ENCODE measurements around the gene RRM1. TPM values are rescaled to one million over a fixed set of nuclear protein-coding genes. Genes with fewer than 3 reads are reported as not detected.

RRM1 gene
- total RNA-seq, 1 donor from 2014 or later = 28.0 TPM

DNA sequence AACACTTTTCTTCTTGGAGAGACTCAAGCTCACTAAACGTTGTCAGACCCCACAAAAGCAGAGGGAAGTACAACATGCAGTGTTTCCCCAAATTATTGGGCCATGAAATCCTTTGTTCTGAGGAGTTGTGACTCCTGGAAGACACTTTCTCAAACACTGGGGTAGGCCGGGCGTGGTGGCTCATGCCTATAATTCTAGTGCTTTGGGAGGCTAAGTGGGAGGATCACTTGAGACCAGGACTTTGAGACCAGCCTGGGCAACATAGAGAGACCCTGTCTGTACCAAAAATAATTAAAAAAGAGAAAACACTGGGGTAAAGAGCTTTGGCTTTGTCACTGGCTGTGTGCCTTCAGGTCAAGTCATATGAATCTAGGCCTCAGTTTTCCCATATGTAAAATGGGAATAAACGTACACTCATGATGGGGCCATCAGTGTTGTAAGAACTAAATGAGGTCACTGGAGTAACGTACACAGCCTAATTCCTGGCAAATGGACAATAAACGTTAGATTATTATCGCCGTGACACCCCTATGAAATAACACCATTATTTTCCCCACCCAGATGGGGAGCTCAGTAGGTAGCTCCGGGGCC, 92.0 kb downstream of the RRM1 start:
- intact Hi-C loops (cut with DNase I) = loop anchor here (10.0 kb wide), 1 partner anchor 308 kb away; no protein-coding TSS in a partner anchor
- H3K9me3 ChIP-seq = no peaks in the 10 kb centered on the region
- H3K27me3 ChIP-seq = no peaks in the 10 kb centered on the region
- no peaks in the 10 kb centered on the region for H3K36me3 ChIP-seq
- H3K4me3 ChIP-seq = peak overlapping the region; percentile 59
- H3K4me1 ChIP-seq = peaks cover 6% of the 10 kb centered on the region
- TF ChIP-seq, protein P1, sequence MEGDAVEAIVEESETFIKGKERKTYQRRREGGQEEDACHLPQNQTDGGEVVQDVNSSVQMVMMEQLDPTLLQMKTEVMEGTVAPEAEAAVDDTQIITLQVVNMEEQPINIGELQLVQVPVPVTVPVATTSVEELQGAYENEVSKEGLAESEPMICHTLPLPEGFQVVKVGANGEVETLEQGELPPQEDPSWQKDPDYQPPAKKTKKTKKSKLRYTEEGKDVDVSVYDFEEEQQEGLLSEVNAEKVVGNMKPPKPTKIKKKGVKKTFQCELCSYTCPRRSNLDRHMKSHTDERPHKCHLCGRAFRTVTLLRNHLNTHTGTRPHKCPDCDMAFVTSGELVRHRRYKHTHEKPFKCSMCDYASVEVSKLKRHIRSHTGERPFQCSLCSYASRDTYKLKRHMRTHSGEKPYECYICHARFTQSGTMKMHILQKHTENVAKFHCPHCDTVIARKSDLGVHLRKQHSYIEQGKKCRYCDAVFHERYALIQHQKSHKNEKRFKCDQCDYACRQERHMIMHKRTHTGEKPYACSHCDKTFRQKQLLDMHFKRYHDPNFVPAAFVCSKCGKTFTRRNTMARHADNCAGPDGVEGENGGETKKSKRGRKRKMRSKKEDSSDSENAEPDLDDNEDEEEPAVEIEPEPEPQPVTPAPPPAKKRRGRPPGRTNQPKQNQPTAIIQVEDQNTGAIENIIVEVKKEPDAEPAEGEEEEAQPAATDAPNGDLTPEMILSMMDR (IDR thresholded peaks at IDR 0.05) = no peak
- no peak overlapping the region for H3K27ac ChIP-seq
- no peak for ATAC-seq
- no peak for DNase-seq

DNA sequence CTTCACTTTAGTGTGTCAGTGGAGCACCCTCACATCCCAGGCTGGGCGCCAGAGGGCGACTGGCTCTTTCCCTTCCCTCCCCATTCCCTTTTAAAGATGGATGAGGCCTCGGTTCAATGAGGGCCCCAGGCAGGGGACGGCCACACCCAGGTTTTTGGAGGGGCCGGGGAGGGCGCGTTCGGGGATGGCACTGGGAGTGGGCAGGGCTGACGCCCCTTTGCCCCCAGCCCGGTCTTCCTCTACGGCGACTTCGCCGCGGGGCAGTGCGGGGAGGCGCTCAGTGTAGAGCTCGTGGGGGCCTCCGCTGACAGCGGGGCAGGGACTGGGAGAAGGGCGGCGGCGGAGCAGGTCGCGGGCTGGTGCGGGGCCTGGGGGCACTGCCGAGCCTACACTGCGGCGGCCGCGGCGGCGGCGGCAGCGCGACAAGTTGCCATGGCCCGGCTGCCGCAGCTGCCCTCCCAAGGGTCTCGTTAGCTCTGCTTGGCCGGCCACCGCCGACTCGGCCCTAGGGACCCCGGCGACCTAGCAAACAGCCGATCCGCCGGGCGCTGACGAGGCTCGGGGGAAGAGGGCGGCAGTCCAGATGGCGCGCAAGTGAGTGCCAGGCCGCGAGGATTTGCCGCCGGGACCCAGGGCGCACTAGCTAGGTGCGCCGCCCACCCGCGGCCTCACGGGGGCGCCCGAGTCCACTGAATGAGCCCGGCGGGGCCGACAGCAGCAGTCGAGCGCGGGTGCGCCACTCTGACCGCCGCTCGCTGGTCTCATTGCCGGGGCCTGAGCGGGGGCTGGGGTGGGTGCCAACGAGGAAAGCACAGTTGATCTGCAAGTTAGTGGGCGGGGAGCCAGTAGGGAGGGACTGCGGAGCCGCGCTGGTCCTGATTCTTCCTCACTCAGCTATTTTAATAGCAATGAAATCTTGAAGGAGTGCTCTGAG, 92.7 kb downstream of the RRM1 start:
- H3K27me3 ChIP-seq = no peaks in the 10 kb centered on the region
- H3K9me3 ChIP-seq = no peaks in the 10 kb centered on the region
- intact Hi-C loops (cut with DNase I) = loop anchor here (10.0 kb wide), 1 partner anchor 307 kb away; no protein-coding TSS in a partner anchor
- TF ChIP-seq, protein P1 (IDR thresholded peaks at IDR 0.05) = peak; percentile 96
- DNase-seq (peak; percentile 94), ATAC-seq (peak; percentile 97)
- peak overlapping the region; percentile 59 for H3K4me3 ChIP-seq
- no peaks in the 10 kb centered on the region for H3K36me3 ChIP-seq
- H3K4me1 ChIP-seq = peaks cover 6% of the 10 kb centered on the region
- no peak overlapping the region for H3K27ac ChIP-seq

Other genes starting within 250 kb of the RRM1 start
- 60.7 TPM for gene STIM1, start 239.1 kb upstream of the RRM1 start, total RNA-seq